Immature natural killer cell (primary cell): ENCODE results near the gene SLC35F4. TPM values are rescaled to one million over a fixed set of nuclear protein-coding genes. Genes with fewer than 3 reads are reported as not detected.

Source experiments
- DNase-seq, 3 donors: peaks; one replicate each; pipeline ENCODE4 v3.0.0; 2022; ENCODE audit warnings: mixed read lengths in 1 of 3
- H3K27ac Mint-ChIP-seq, 6 donors: one replicate each; pipeline ENCODE4 v1.8.0; 2020; ENCODE audit warnings: mixed read lengths in 6 of 6, mild to moderate bottlenecking in 5 of 6, inconsistent platforms in 4 of 6, moderate library complexity in 3 of 6
- H3K27me3 Mint-ChIP-seq, 3 donors: one replicate each; pipeline ENCODE4 v1.8.0; 2020 to 2021; ENCODE audit warnings: low read depth in 3 of 3, mild to moderate bottlenecking in 3 of 3, mixed read lengths in 3 of 3, moderate library complexity in 3 of 3, inconsistent platforms in 1 of 3
- H3K36me3 Mint-ChIP-seq, 3 donors: one replicate each; pipeline ENCODE4 v1.8.0; 2020; ENCODE audit warnings: mixed read lengths in 3 of 3, inconsistent platforms in 2 of 3, mild to moderate bottlenecking in 2 of 3
- H3K4me1 Mint-ChIP-seq, 2 donors: one replicate each; pipeline ENCODE4 v1.8.0; 2020; ENCODE audit warnings: inconsistent platforms in 2 of 2, mild to moderate bottlenecking in 2 of 2, mixed read lengths in 2 of 2, moderate library complexity in 1 of 2
- H3K4me3 Mint-ChIP-seq, 5 donors: one replicate each; pipeline ENCODE4 v1.8.0; 2020; ENCODE audit warnings: mild to moderate bottlenecking in 5 of 5, mixed read lengths in 5 of 5, inconsistent platforms in 3 of 5, moderate library complexity in 3 of 5
- H3K9me3 Mint-ChIP-seq, 6 donors: one replicate each; pipeline ENCODE4 v1.8.0; 2020; ENCODE audit warnings: mild to moderate bottlenecking in 6 of 6, mixed read lengths in 6 of 6, inconsistent platforms in 4 of 6, moderate library complexity in 3 of 6
- polyA plus RNA-seq, 3 donors: library from polyadenylated mRNA; unstranded; fragments of 300-500 nt; fragmentation: Illumina TruSeq; gene quantifications; one replicate each; pipeline ENCODE4 v1.2.3, GENCODE V29; 2021

SLC35F4 gene
- polyA plus RNA-seq, 3 donors from 2014 or later: not detected

- Mint-ChIP-seq H3K4me1 (no peaks in the 10 kb centered on the region), H3K9me3 (peaks cover 4 to 63% (median 22%) of the 10 kb centered on the region in 6 donors), H3K27ac (no peak overlapping the region), H3K36me3 (peaks cover 0 to 4% (median 3%) of the 10 kb centered on the region in 3 donors), H3K4me3 (no peak overlapping the region), H3K27me3 (peaks cover 2 to 4% (median 2%) of the 10 kb centered on the region in 3 donors)
- DNase-seq: no peak
These were observed 283.1 kb downstream of the SLC35F4 start for GRCh38 chr14:57582746-57583145.

GRCh38 chr14:57578801-57579200 lies 287.1 kb downstream of the SLC35F4 start:
- H3K36me3 Mint-ChIP-seq: peaks cover 0 to 3% (median 0%) of the 10 kb centered on the region in 3 donors
- H3K27me3 Mint-ChIP-seq: peaks cover 0 to 2% (median 0%) of the 10 kb centered on the region in 3 donors
- H3K27ac Mint-ChIP-seq: no peak overlapping the region
- no peaks in the 10 kb centered on the region for H3K4me1 Mint-ChIP-seq
- no peak for DNase-seq
- no peak overlapping the region for H3K4me3 Mint-ChIP-seq
- H3K9me3 Mint-ChIP-seq: peaks cover 0 to 41% (median 10%) of the 10 kb centered on the region in 6 donors

GRCh38 chr14:57576498-57576897 lies 289.4 kb downstream of the SLC35F4 start:
- DNase-seq: no peak
- Mint-ChIP-seq H3K36me3 (peaks cover 0 to 3% (median 0%) of the 10 kb centered on the region in 3 donors), H3K9me3 (peaks cover 0 to 31% (median 6%) of the 10 kb centered on the region in 6 donors), H3K27ac (no peak overlapping the region), H3K4me3 (no peak overlapping the region), H3K4me1 (no peaks in the 10 kb centered on the region), H3K27me3 (peaks cover 0 to 2% (median 0%) of the 10 kb centered on the region in 3 donors)

GRCh38 chr14:57575482-57575881 lies 290.4 kb downstream of the SLC35F4 start:
- DNase-seq: no peak
- Mint-ChIP-seq H3K4me3 (no peak overlapping the region), H3K9me3 (peaks cover 0 to 33% (median 6%) of the 10 kb centered on the region in 6 donors), H3K27ac (no peak overlapping the region), H3K27me3 (peaks cover 0 to 2% (median 0%) of the 10 kb centered on the region in 3 donors), H3K36me3 (no peaks in the 10 kb centered on the region), H3K4me1 (no peaks in the 10 kb centered on the region)

GRCh38 chr14:57574617-57575288 lies 291.1 kb downstream of the SLC35F4 start:
- H3K9me3 Mint-ChIP-seq: peaks cover 0 to 36% (median 5%) of the 10 kb centered on the region in 6 donors
- no peaks in the 10 kb centered on the region for H3K36me3 Mint-ChIP-seq
- H3K4me1 Mint-ChIP-seq: no peaks in the 10 kb centered on the region
- no peak for DNase-seq
- peaks cover 0 to 2% (median 0%) of the 10 kb centered on the region in 3 donors for H3K27me3 Mint-ChIP-seq
- no peak overlapping the region for H3K27ac Mint-ChIP-seq
- no peak overlapping the region for H3K4me3 Mint-ChIP-seq

GRCh38 chr14:57573173-57573572 lies 292.7 kb downstream of the SLC35F4 start:
- Mint-ChIP-seq H3K4me3 (no peak overlapping the region), H3K36me3 (no peaks in the 10 kb centered on the region), H3K9me3 (peaks cover 3 to 42% (median 6%) of the 10 kb centered on the region in 6 donors), H3K27ac (no peak overlapping the region), H3K4me1 (no peaks in the 10 kb centered on the region), H3K27me3 (no peaks in the 10 kb centered on the region)
- DNase-seq: no peak

- H3K4me3 Mint-ChIP-seq: no peak overlapping the region
- no peak for DNase-seq
- no peaks in the 10 kb centered on the region for H3K36me3 Mint-ChIP-seq
- peaks cover 3 to 40% (median 6%) of the 10 kb centered on the region in 6 donors for H3K9me3 Mint-ChIP-seq
- H3K27ac Mint-ChIP-seq: no peak overlapping the region
- no peaks in the 10 kb centered on the region for H3K4me1 Mint-ChIP-seq
- no peaks in the 10 kb centered on the region for H3K27me3 Mint-ChIP-seq
These were observed 297.3 kb downstream of the SLC35F4 start for GRCh38 chr14:57568554-57568953.

- H3K36me3 Mint-ChIP-seq: no peaks in the 10 kb centered on the region
- H3K27ac Mint-ChIP-seq: no peak overlapping the region
- H3K27me3 Mint-ChIP-seq: peaks cover 0 to 1% (median 0%) of the 10 kb centered on the region in 3 donors
- H3K9me3 Mint-ChIP-seq: peaks cover 3 to 43% (median 11%) of the 10 kb centered on the region in 6 donors
- no peaks in the 10 kb centered on the region for H3K4me1 Mint-ChIP-seq
- no peak for DNase-seq
- H3K4me3 Mint-ChIP-seq: no peak overlapping the region
These were observed 298.7 kb downstream of the SLC35F4 start for GRCh38 chr14:57567220-57567619.

GRCh38 chr14:57560681-57561080 lies 305.2 kb downstream of the SLC35F4 start:
- peaks cover 4 to 37% (median 17%) of the 10 kb centered on the region in 6 donors for H3K9me3 Mint-ChIP-seq
- no peak for DNase-seq
- no peaks in the 10 kb centered on the region for H3K4me1 Mint-ChIP-seq
- H3K27ac Mint-ChIP-seq: no peak overlapping the region
- H3K4me3 Mint-ChIP-seq: no peak overlapping the region
- H3K27me3 Mint-ChIP-seq: peaks cover 0 to 3% (median 1%) of the 10 kb centered on the region in 3 donors
- H3K36me3 Mint-ChIP-seq: no peaks in the 10 kb centered on the region

GRCh38 chr14:57559576-57559975 lies 306.3 kb downstream of the SLC35F4 start:
- Mint-ChIP-seq H3K36me3 (peaks cover 0 to 4% (median 0%) of the 10 kb centered on the region in 3 donors), H3K27ac (no peak overlapping the region), H3K9me3 (peaks cover 7 to 39% (median 19%) of the 10 kb centered on the region in 6 donors), H3K4me3 (no peak overlapping the region), H3K27me3 (peaks cover 2 to 3% (median 2%) of the 10 kb centered on the region in 3 donors), H3K4me1 (no peaks in the 10 kb centered on the region)
- DNase-seq: no peak

- Mint-ChIP-seq H3K27ac (no peak overlapping the region), H3K36me3 (peaks cover 0 to 12% (median 0%) of the 10 kb centered on the region in 3 donors), H3K9me3 (peaks cover 14 to 65% (median 50%) of the 10 kb centered on the region in 6 donors), H3K27me3 (peaks cover 0 to 3% (median 0%) of the 10 kb centered on the region in 3 donors), H3K4me3 (no peak overlapping the region), H3K4me1 (no peaks in the 10 kb centered on the region)
- no peak for DNase-seq
These were observed 316.0 kb downstream of the SLC35F4 start for GRCh38 chr14:57549765-57550420.

GRCh38 chr14:57549016-57549564 lies 316.8 kb downstream of the SLC35F4 start:
- Mint-ChIP-seq H3K27ac (no peak overlapping the region), H3K4me1 (no peaks in the 10 kb centered on the region), H3K9me3 (peaks cover 14 to 61% (median 49%) of the 10 kb centered on the region in 6 donors), H3K27me3 (peaks cover 0 to 3% (median 0%) of the 10 kb centered on the region in 3 donors), H3K4me3 (no peak overlapping the region), H3K36me3 (peaks cover 0 to 11% (median 0%) of the 10 kb centered on the region in 3 donors)
- DNase-seq: no peak

- Mint-ChIP-seq H3K4me3 (no peak overlapping the region), H3K9me3 (peaks cover 16 to 71% (median 57%) of the 10 kb centered on the region in 6 donors), H3K27ac (no peak overlapping the region), H3K36me3 (peaks cover 0 to 9% (median 3%) of the 10 kb centered on the region in 3 donors), H3K27me3 (peaks cover 0 to 3% (median 2%) of the 10 kb centered on the region in 3 donors), H3K4me1 (no peaks in the 10 kb centered on the region)
- DNase-seq: no peak
These were observed 318.8 kb downstream of the SLC35F4 start for GRCh38 chr14:57547131-57547530.

- no peaks in the 10 kb centered on the region for H3K36me3 Mint-ChIP-seq
- H3K27ac Mint-ChIP-seq: no peak overlapping the region
- H3K27me3 Mint-ChIP-seq: peaks cover 0 to 2% (median 2%) of the 10 kb centered on the region in 3 donors
- H3K9me3 Mint-ChIP-seq: peaks cover 4 to 30% (median 11%) of the 10 kb centered on the region in 6 donors
- DNase-seq: no peak
- H3K4me1 Mint-ChIP-seq: no peaks in the 10 kb centered on the region
- no peak overlapping the region for H3K4me3 Mint-ChIP-seq
These were observed 332.7 kb downstream of the SLC35F4 start for GRCh38 chr14:57533214-57533613.
